BE2C (cell line): ENCODE data around the gene SOAT2.

Experiments
- DNase-seq: peaks from one replicate; pipeline ENCODE4 v3.0.0-alpha.2; 2020
- H3K27me3 ChIP-seq: fragments of 250-450 bp; sonication (Bioruptor Pico); 2 replicates; pipeline ENCODE4 v1.5.1; 2020; ENCODE audit warnings: mild to moderate bottlenecking
- H3K36me3 ChIP-seq: fragments of 250-450 bp; sonication (Bioruptor Pico); 2 replicates; pipeline ENCODE4 v1.5.1; 2020; ENCODE audit warnings: mild to moderate bottlenecking
- H3K4me1 ChIP-seq: fragments of 250-450 bp; sonication (Bioruptor Pico); 2 replicates; pipeline ENCODE4 v1.5.1; 2020
- H3K4me3 ChIP-seq: 2 replicates; pipeline ENCODE4 v1.5.1; 2011; ENCODE audit warnings: low read depth, low read length
- H3K9me3 ChIP-seq: fragments of 250-450 bp; sonication (Bioruptor Pico); 2 replicates; pipeline ENCODE4 v1.5.1; 2020
- TF ChIP-seq, protein P1 (sequence below): IDR thresholded peaks from 2 replicates; pipeline ENCODE4 v1.5.1; 2012; ENCODE audit warnings: mild to moderate bottlenecking, low read depth, low read length

SOAT2 gene

DNA sequence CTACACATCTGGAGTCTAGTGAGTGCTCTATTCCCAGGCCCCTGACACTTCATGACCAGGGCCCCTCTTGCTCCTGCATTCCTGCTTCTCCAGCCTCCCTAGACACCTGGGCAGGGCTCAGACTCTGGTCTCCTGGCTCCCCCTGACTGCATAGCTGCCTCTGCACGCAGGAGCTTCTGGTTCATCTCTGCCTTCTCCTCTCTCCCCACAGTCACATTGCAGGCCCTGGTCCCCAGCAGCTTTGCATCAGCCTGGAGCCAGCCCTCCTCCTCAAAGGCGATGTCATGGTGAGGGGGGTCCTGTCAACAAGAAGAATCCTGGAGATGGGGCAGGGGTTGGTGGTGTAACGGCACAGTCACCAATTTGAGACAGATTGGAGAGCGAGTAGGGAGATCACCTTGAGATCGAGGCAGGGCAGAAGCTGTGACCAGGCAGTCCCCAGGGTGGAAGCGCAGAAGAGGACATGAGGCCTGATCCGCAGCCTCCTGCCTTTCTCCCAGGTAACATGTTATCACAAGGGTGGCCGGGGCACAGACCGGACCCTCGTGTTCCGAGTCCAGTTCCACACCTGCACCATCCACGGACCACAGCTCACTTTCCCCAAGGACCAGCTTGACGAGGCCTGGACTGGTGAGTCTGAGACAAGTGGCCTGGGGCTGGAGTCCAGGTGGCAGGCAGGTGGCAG, 45.3 kb upstream of the SOAT2 start:
- no peak for DNase-seq
- Histone ChIP-seq H3K9me3 (no peaks in the 10 kb centered on the region), H3K27me3 (no peaks in the 10 kb centered on the region), H3K36me3 (no peaks in the 10 kb centered on the region), H3K4me3 (no peak overlapping the region), H3K4me1 (peaks cover 7% of the 10 kb centered on the region; the same call in 1 of the 2 replicates)
- TF ChIP-seq, protein P1, sequence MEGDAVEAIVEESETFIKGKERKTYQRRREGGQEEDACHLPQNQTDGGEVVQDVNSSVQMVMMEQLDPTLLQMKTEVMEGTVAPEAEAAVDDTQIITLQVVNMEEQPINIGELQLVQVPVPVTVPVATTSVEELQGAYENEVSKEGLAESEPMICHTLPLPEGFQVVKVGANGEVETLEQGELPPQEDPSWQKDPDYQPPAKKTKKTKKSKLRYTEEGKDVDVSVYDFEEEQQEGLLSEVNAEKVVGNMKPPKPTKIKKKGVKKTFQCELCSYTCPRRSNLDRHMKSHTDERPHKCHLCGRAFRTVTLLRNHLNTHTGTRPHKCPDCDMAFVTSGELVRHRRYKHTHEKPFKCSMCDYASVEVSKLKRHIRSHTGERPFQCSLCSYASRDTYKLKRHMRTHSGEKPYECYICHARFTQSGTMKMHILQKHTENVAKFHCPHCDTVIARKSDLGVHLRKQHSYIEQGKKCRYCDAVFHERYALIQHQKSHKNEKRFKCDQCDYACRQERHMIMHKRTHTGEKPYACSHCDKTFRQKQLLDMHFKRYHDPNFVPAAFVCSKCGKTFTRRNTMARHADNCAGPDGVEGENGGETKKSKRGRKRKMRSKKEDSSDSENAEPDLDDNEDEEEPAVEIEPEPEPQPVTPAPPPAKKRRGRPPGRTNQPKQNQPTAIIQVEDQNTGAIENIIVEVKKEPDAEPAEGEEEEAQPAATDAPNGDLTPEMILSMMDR: no peak

GRCh38 chr12:53058674-53059433, 44.4 kb upstream of the SOAT2 start:
- H3K27me3 ChIP-seq: no peaks in the 10 kb centered on the region
- no peaks in the 10 kb centered on the region for H3K9me3 ChIP-seq
- TF ChIP-seq, protein P1: no peak
- H3K36me3 ChIP-seq: no peaks in the 10 kb centered on the region
- peaks cover under 1% of the 10 kb centered on the region; the same call in 1 of the 2 replicates for H3K4me1 ChIP-seq
- H3K4me3 ChIP-seq: no peak overlapping the region
- DNase-seq: no peak

DNA sequence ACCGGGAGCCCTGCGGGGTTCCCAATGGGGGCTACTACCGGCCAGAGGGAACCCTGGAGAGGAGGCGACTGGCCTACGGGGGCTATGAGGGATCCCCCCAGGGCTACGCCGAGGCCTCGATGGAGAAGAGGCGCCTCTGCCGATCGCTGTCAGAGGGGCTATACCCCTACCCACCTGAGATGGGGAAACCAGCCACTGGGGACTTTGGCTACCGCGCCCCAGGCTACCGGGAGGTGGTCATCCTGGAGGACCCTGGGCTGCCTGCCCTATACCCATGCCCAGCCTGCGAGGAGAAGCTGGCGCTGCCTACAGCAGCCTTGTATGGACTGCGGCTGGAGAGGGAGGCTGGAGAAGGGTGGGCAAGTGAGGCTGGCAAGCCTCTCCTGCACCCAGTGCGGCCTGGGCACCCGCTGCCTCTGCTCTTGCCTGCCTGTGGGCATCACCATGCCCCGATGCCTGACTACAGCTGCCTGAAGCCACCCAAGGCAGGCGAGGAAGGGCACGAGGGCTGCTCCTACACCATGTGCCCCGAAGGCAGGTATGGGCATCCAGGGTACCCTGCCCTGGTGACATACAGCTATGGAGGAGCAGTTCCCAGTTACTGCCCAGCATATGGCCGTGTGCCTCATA, 43.7 kb upstream of the SOAT2 start:
- no peaks in the 10 kb centered on the region for H3K27me3 ChIP-seq
- no peak overlapping the region for H3K4me3 ChIP-seq
- no peak for DNase-seq
- TF ChIP-seq, protein P1: no peak
- H3K9me3 ChIP-seq: no peaks in the 10 kb centered on the region
- H3K36me3 ChIP-seq: no peaks in the 10 kb centered on the region
- no peaks in the 10 kb centered on the region for H3K4me1 ChIP-seq

DNA sequence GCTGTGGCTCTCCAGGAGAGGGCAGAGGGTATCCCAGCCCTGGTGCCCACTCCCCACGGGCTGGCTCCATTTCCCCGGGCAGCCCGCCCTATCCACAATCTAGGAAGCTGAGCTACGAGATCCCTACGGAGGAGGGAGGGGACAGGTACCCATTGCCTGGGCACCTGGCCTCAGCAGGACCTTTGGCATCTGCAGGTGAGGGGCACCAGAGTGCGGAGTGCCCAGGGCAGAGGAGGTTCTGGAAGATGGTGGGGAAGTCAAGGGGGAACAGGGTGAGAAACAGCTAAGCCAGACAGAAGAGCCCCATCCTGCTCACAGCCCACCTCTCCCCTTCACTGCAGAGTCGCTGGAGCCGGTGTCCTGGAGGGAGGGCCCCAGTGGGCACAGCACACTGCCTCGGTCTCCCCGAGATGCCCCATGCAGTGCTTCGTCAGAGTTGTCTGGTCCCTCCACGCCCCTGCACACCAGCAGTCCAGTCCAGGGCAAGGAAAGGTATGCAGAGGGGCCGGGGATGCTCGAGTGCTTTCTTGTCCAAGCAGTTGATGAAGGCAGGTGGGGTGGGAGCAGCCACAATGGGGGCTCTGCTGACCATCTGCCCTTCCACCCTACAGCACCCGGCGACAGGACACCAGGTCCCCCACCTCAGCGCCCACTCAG, 43.1 kb upstream of the SOAT2 start:
- H3K36me3 ChIP-seq: no peaks in the 10 kb centered on the region
- H3K4me3 ChIP-seq: no peak overlapping the region
- DNase-seq: no peak
- no peaks in the 10 kb centered on the region for H3K4me1 ChIP-seq
- H3K27me3 ChIP-seq: no peaks in the 10 kb centered on the region
- TF ChIP-seq, protein P1: no peak
- no peaks in the 10 kb centered on the region for H3K9me3 ChIP-seq

DNA sequence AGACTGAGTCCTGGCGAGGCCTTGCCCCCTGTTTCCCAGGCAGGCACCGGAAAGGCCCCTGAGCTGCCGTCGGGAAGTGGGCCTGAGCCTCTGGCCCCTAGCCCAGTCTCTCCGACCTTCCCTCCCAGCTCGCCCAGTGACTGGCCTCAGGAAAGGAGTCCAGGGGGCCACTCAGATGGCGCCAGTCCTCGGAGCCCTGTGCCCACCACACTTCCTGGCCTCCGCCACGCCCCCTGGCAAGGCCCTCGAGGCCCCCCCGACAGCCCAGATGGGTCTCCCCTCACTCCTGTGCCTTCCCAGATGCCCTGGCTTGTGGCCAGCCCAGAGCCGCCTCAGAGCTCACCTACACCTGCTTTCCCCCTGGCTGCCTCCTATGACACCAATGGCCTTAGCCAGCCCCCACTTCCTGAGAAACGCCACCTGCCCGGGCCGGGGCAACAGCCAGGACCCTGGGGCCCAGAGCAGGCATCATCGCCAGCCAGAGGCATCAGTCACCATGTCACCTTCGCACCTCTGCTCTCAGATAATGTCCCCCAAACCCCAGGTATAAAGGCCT, 42.5 kb upstream of the SOAT2 start:
- no peak overlapping the region for H3K4me3 ChIP-seq

More for the DNA sequence above, 42.5 kb upstream of the SOAT2 start:
- Histone ChIP-seq H3K9me3 (no peaks in the 10 kb centered on the region), H3K4me1 (no peaks in the 10 kb centered on the region), H3K27me3 (no peaks in the 10 kb centered on the region), H3K36me3 (no peaks in the 10 kb centered on the region)
- DNase-seq: no peak
- TF ChIP-seq, protein P1: no peak
